ENCODE data around the gene GOT1.
A peak's percentile ranks its signal among the peaks of the same experiment; 100 is the strongest.

GOT1 gene

GRCh38 chr10:99430451-99431189 lies at the start of gene GOT1:
GOT1 (minus strand) TSS chr10:99430624; CDS start chr10:99430565, 59 bp downstream.
- peak; percentile 94 for DNase-seq

DNA sequence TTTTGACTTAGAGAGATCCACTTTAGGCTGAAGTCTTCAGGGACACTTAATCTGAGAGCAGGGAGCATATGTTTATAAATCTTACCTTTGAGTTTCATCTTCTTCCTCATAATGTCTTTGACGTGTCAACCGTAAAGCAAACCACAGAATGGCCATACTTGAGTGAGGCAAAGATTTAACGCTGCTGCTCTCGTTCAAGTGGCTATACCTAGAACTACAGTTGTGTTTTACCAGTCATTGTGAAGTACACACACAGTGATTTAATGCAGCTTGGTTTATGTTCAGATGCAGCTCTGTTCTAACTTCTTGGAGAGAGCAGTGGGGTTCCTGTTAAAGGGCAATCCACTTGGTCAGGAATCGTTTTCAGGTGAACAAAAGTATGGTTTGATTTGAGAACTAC lies 39.9 kb upstream of the GOT1 start:
- no peak for DNase-seq

DNA sequence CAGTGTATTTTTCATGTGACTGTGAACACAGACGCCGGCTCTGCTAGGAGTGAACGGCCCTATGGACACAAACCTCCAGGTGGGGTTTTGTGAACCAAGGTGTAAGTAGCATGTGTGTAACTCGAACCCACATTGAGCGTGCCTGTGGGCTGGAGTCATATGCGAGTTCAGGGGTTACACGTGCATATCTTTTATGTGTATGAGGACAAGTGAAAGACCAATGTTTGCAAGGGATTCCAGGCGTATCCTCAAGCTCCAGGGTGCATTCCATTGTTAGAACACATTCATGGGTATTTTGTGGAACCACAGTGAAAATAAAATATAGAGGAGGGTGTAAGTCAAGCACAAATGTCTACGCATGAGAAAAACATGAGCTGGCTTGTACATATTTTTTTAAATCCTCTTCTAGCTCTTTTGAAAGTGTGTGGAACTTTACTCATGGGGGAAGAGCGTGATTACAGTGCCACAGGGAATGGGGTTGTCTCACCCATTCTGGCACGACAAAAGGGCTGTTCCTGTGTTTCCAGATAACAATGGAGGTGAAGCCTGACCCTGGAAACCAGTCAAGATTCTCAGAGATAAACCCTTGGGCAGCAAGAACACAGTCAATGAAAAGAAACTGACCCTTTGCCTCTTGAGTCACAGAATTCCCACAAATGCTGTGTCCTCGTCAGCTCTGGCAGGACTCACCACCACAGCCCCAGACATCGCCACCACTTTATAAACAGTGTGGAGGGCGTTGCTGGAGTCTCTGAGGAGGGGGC lies 37.0 kb upstream of the GOT1 start:
- DNase-seq, result no peak

GRCh38 chr10:99466632-99467223 lies 36.3 kb upstream of the GOT1 start:
- DNase-seq, result no peak

DNA sequence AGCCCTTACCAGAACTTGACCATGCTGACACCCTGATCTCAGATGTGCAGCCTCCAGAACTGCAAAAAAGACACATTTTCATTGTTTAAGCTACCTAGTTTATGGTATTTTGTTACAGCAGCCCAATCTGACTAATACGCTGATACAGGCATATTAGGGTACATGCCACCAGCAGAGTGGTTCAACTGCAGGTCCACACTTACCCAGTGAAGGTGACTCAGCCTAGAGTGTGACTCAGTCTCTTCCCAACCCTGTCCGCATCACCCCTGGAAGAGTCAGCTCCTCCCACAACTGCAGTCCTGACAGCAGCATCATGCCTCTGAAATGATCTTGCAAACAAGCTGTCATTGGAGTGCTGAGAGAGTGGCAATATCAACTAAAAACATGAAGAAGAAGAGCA lies 30.8 kb upstream of the GOT1 start:
- DNase-seq, result no peak

DNA sequence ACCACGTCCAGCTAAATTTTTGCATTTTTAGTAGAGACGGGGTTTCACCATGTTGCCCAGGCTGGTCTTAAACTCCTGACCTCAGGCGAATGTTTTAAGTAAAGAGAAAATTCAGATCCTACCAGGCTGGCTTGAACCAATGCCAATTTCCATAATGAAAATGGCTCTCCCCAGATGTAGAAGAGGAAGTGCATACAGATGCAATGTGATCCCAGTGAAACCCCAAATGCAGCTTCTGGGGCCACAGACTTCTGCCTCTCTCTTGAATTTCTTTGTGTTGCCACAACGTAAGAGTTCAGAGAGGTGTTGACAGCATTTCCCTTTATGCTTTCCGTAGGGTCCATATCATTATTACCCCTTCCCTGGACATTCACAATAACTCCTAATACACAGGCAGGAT lies 29.6 kb upstream of the GOT1 start:
- DNase-seq, result no peak

GRCh38 chr10:99459217-99459616 lies 28.8 kb upstream of the GOT1 start:
- no peak for DNase-seq

DNA sequence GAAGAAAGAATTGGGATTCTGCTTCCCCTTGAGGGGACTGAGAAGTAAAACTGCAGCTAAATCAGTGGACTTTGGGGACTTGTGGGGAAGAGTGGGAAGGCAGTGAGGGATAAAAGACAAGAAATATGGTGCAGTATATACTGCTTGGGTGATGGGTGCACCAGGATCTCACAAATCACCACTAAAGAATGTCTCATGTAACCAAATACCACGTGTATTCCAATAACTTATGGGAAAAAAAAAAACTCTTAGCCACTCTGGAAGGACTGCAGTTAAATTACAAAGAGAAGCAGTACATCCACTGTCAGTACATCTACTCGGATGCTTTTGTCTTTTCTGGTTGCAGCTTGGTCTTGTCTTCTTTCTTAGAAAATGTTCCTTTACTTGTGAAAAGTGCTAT lies 27.4 kb upstream of the GOT1 start:
- no peak for DNase-seq

DNA sequence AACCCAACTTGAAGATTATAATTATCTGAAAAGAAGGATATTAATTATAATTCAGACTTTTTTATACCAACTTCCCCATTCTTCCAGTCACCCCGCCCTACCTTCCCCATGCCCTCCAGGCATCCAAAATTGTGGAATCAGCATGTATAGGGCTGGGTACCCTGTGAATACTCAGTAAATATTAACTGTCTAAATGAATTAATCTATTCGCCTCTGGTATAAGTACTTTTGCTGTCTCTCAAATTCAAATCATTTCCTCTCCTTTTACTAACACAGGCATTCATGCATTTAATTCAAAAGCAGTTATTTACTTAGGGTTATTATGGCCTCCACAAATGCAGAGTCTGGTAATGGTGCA lies 26.5 kb upstream of the GOT1 start:
- no peak for DNase-seq

DNA sequence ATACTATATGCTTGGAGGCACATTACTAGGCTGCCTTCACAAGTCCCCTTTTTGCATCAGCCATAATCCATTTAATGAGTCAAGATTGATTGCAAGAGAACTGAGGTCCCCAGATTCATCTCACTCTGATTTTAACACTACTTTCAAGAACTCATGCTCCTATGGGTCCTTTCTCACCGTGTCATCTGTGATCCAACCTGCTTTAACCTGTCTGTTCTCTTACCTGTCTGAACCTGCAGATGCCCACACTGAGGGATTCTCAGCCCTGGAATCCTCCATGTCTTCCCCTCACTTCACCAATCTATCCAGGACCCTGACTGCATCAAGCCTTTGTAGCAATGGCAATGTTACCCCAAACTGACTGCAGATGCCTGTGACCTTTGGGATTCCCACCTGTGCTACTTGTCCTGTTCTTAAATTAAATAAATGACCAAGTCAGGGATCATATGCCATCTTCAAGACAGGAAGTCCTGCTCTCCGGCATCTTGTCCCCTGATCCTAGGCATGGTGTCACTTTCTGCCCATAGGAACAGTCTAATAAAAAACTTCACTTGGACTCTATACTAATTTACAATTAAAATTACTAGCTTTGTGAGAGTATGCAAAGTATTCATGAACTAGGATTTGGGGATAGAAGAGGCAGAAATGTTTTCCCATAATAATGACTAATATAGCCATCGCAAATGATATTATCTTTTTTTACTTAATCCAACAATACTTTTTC lies 25.9 kb upstream of the GOT1 start:
- DNase-seq, result no peak

DNA sequence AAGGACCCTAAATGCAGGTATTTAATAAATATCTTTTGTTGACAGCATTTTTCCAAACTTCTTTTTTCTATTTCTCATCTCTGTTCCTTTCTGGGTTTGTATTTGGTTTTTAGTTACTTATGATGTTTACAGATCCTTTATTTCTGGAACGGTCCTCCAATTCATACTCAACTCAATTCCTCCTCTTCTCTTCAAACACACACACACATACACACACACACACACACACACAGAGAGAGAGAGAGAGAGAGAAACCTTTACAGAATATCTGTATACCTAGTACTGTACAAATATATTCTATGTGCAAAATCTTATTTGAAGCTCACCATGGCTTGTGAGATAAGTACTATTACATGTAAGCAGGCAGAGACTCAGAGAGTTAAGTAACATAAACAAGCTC lies 21.6 kb upstream of the GOT1 start:
- DNase-seq, result no peak

- DNase-seq, result no peak
These were observed 21.0 kb upstream of the GOT1 start for GRCh38 chr10:99451499-99451788.

DNA sequence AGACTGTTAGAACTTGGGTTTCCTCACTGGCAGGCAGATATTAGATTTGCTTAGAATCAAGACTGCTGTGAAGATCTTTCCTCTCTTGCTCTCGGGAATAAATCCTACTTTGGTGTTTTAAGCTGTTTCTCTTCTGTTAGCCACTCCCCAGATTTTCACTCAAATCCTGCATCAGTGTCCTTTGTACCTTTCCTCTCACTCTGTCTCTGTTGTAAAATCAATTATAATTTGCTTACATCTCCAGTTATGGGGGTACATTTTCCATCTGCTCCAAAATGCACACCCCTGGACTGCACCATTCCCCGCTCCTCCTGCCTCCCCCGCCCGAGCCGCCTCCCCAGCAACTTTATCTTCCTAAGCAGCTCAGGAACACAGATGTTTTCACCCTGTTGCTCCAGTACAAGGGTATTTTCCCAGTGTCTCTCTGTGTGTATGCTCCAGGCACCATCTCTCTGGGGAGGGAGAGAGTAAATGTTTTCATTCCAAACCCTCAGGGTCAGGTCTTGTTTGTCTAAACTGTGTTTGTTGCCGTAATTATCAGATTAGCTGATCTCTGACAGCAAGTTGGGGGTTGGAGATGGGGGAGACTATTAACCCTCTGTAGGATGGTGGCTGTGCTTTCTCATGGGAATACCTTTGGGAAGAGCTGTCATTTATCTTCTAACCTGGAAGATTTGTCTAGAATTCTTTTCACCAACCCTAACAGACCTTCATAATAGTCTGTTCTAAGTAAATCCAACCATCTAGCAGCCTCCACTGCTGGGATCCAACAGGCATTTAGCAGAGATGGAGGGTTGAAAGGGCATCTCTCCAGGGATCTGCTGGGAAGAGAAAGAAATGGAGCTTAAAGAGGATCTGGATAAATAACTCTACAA lies 20.4 kb upstream of the GOT1 start:
- DNase-seq, result no peak

DNA sequence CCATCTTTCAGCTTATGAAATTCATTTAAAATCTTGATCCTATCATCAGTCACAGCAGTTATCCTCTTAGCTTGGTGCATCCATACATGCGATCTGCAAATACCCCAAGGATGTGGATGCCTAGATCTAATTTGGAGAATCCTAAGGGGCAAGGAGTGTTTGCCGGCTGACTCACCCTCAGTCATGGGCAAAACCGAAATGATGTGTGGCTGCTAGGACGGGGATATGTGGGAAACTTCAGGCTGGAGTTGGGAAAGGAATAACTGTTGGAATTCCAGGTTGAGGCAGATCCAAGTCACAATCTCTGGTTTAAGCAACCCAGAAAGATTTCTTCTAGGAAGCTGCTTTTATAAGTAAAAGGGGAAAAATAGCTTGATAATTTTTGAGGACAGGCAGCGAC lies 19.7 kb upstream of the GOT1 start:
- no peak for DNase-seq

DNA sequence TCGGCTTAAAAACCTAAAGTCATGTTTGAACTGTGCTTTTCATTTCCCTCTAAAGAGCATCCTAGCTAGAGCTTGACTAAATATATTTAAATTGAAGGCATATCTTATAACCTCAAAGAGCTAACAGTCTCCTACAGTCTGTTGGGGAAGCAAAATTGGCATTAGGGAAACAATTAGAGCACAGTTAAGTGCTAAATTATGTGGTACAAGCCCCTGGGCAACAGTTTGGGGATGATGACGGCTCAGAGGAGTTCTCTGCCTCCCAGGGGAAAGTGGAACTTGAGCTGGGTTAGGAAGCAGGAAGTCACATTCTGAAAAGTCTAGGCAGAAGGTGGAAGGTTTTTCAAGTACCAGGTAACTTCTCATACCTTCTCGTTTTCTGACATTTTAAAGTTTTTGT lies 18.6 kb upstream of the GOT1 start:
- no peak for DNase-seq

DNA sequence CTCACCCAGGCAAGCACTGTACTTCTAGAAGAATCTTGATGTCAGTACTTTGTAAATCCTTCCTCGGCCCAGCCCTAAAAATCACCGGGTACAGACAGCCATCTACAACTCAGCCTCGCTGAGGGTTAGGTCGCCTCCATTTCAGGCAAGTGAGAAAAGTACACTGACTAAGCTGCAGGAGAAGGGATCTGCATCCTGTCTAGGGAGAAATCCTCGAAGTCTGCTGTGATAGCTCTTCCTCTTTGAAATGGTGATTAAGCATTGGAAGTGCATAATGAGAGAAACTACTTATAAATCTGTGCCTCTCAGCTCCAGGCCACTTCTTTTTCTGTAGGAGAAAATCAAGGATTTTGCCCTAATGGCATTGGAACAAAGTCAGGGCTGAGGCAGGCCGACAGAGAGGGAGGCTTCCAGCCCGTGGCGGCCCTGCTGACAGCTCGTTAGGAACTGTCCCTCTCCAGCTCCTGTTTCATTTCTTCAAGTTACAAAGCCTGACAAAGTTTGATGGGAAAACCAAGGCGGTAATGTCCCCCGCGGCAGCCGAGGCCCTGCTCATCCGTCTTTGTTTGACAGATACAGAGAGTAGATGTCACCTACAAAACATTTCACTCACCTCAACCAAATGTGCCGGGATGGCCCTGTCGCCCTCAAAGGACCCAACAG lies 14.1 kb upstream of the GOT1 start:
- DNase-seq, result no peak

DNA sequence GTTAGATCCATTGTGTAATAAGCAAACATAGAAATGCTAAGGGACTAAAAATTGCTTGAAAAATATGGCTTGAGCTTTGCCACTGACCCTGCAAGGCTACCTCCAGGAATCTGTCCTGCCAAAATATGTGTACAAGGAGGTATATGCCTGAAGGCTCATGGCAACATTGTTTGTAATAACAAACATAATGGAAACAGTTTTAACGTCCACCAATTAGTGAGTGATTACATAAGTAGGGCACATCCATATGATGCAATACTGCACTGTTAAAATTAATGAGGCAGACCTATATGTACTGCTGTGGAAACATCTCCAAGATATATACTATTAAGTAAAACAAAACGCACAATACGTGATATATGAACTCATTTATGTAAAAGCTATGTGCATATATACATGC lies 13.1 kb upstream of the GOT1 start:
- DNase-seq, result no peak

DNA sequence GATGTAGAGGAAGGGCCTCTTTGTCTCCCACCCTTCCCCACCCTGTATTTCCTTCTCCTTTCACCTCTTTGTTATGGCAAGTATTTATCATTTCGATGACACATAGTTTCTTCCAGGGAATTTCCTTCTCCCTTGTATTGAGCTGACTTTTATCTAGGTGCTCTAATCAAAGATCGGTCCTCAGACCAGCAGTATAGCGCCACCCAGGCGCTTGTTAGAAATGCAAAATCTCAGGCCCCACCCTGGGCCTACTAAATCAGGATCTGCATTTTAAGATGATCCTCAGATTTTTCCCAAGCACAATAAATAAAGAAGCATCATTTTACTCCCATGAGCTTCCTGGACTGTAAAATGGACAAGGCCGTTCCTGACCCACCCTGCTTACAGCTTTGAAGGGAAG lies 12.0 kb upstream of the GOT1 start:
- DNase-seq, result no peak

- DNase-seq, result no peak
These were observed 8.5 kb upstream of the GOT1 start for GRCh38 chr10:99438890-99439289.

DNA sequence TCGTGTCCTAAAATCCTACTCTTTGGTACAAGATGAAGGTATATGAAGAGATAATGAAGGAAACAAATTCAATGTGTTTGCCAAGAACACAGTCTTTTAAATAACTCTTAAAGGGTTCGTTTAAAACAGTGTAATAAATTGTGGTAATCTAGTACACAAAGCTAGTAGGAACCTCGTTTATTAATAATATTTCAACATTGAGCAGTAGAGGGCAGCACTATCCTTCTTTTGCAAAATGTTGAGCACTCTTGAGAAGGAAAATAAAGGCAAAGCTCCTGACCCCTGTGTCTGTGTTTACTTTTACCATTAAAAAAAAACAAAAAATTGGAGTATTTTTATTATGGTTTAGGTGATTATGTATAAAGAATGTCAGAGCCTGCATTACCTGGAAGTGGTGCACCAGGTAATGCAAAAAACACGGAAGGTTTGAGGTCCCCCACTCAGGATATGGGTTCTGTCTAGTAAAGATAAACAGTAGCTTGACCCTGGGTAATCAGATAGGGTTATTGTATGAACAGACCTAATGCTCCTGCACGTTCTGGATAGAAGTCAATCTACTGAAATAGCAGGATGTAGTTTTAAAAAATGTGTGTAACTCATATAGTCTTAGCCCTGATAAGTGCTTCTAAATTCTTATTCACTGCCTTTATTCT lies 5.7 kb upstream of the GOT1 start:
- DNase-seq, result no peak

GRCh38 chr10:99433378-99434020 lies 3.1 kb upstream of the GOT1 start:
- no peak for DNase-seq

Data from GDM1 (cell line).